Measurements from ENCODE around the gene PRAC2.

The PRAC2 gene

GRCh38 chr17:48738803-48739526 lies 16.0 kb downstream of the PRAC2 start:
- no peak for ATAC-seq
- no peak overlapping the region for H3K27ac Mint-ChIP-seq
- H3K4me3 Mint-ChIP-seq = peak overlapping the region; percentile 67 to 74
- no peak for DNase-seq
- no peaks in the 10 kb centered on the region for H3K9me3 Mint-ChIP-seq
- H3K27me3 Mint-ChIP-seq = peaks cover 98% of the 10 kb centered on the region
- peaks cover 17% of the 10 kb centered on the region for H3K4me1 Mint-ChIP-seq

GRCh38 chr17:48740537-48740936 lies 17.6 kb downstream of the PRAC2 start:
- peaks cover 98% of the 10 kb centered on the region for H3K27me3 Mint-ChIP-seq

GRCh38 chr17:48745381-48746275 lies 22.6 kb downstream of the PRAC2 start:
- no peaks in the 10 kb centered on the region for H3K9me3 Mint-ChIP-seq
- no peak overlapping the region for H3K4me3 Mint-ChIP-seq
- peaks cover 94% of the 10 kb centered on the region for H3K27me3 Mint-ChIP-seq
- peaks cover 30% of the 10 kb centered on the region for H3K4me1 Mint-ChIP-seq
- no peak for ATAC-seq
- no peak for DNase-seq
- H3K27ac Mint-ChIP-seq = peak overlapping the region in 1 of 2 donors; percentile 60

More at GRCh38 chr17:48740537-48740936, 17.6 kb downstream of the PRAC2 start:
- Mint-ChIP-seq H3K27ac (no peak overlapping the region), H3K4me3 (no peak overlapping the region), H3K9me3 (no peaks in the 10 kb centered on the region), H3K4me1 (peaks cover 18% of the 10 kb centered on the region)
- DNase-seq (no peak), ATAC-seq (no peak)

- DNase-seq (no peak), ATAC-seq (no peak)
- peaks cover 94% of the 10 kb centered on the region for H3K27me3 Mint-ChIP-seq
- no peak overlapping the region for H3K4me3 Mint-ChIP-seq
- peaks cover 35% of the 10 kb centered on the region for H3K4me1 Mint-ChIP-seq
- no peak overlapping the region for H3K27ac Mint-ChIP-seq
- no peaks in the 10 kb centered on the region for H3K9me3 Mint-ChIP-seq
These were observed 24.0 kb downstream of the PRAC2 start for GRCh38 chr17:48746916-48747444.

GRCh38 chr17:48747445-48748363 lies 24.7 kb downstream of the PRAC2 start:
- no peak for ATAC-seq
- Mint-ChIP-seq H3K27me3 (peaks cover 94% of the 10 kb centered on the region), H3K4me1 (peaks cover 39% of the 10 kb centered on the region), H3K4me3 (no peak overlapping the region), H3K9me3 (no peaks in the 10 kb centered on the region), H3K27ac (peak overlapping the region in 1 of 2 donors; percentile 78)
- DNase-seq = no peak

- peaks cover 47% of the 10 kb centered on the region for H3K4me1 Mint-ChIP-seq
- peaks cover 94% of the 10 kb centered on the region for H3K27me3 Mint-ChIP-seq
- H3K4me3 Mint-ChIP-seq = no peak overlapping the region
- ATAC-seq (no peak), DNase-seq (no peak)
- H3K27ac Mint-ChIP-seq = no peak overlapping the region
- H3K9me3 Mint-ChIP-seq = no peaks in the 10 kb centered on the region
These were observed 26.0 kb downstream of the PRAC2 start for GRCh38 chr17:48748718-48749566.

GRCh38 chr17:48749621-48750553 lies 26.9 kb downstream of the PRAC2 start:
- DNase-seq (no peak), ATAC-seq (no peak)
- Mint-ChIP-seq H3K27ac (no peak overlapping the region), H3K4me3 (no peak overlapping the region), H3K9me3 (no peaks in the 10 kb centered on the region), H3K27me3 (peaks cover 94% of the 10 kb centered on the region), H3K4me1 (peaks cover 55% of the 10 kb centered on the region)

- Mint-ChIP-seq H3K9me3 (no peaks in the 10 kb centered on the region), H3K4me3 (no peak overlapping the region), H3K27ac (no peak overlapping the region), H3K4me1 (peaks cover 50% of the 10 kb centered on the region), H3K27me3 (peaks cover 94% of the 10 kb centered on the region)
- no peak for DNase-seq
- no peak for ATAC-seq
These were observed 28.2 kb downstream of the PRAC2 start for GRCh38 chr17:48751172-48751571.

- DNase-seq (no peak), ATAC-seq (no peak)
- H3K27ac Mint-ChIP-seq = no peak overlapping the region
- H3K4me3 Mint-ChIP-seq = no peak overlapping the region
- H3K9me3 Mint-ChIP-seq = no peaks in the 10 kb centered on the region
- H3K27me3 Mint-ChIP-seq = peaks cover 94% of the 10 kb centered on the region
- H3K4me1 Mint-ChIP-seq = peaks cover 43% of the 10 kb centered on the region
These were observed 28.9 kb downstream of the PRAC2 start for GRCh38 chr17:48751733-48752398.

GRCh38 chr17:48752399-48753288 lies 29.7 kb downstream of the PRAC2 start:
- H3K4me1 Mint-ChIP-seq = peaks cover 35% of the 10 kb centered on the region
- H3K27me3 Mint-ChIP-seq = peaks cover 94% of the 10 kb centered on the region
- DNase-seq (no peak), ATAC-seq (no peak)
- no peak overlapping the region for H3K27ac Mint-ChIP-seq
- no peak overlapping the region for H3K4me3 Mint-ChIP-seq
- H3K9me3 Mint-ChIP-seq = no peaks in the 10 kb centered on the region

GRCh38 chr17:48753794-48754499 lies 31.0 kb downstream of the PRAC2 start:
- Mint-ChIP-seq H3K4me3 (peak overlapping the region in 1 of 2 donors; percentile 42), H3K9me3 (no peaks in the 10 kb centered on the region), H3K4me1 (peaks cover 31% of the 10 kb centered on the region), H3K27me3 (peaks cover 97% of the 10 kb centered on the region), H3K27ac (no peak overlapping the region)
- ATAC-seq (no peak), DNase-seq (no peak)
